GM04503 (cell line): ENCODE measurements around the gene MTF2.

Source experiments
- DNase-seq: peaks from one replicate; pipeline ENCODE4 v3.0.0-alpha.2; 2012; ENCODE audit warnings: low read depth

The MTF2 gene

DNA sequence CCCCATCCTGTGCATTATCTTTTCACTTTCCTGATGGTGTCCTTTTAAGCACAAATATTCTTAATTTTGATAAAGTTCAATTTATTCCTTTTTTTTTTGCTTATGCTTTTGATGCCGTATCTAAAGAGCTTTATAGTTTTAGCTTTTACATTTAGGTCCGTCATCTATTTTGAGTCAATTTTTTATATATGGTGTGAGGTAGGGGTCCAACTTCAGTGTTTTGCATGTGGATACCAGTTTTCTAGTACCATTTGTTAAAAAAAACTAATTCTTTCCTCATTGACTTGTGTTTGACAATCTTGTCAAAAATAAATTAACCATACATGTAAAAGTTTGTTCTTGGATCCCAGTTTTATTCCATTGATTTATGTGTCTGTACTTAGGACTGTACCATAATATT, 4.9 kb downstream of the MTF2 start:
- DNase-seq = no peak

DNA sequence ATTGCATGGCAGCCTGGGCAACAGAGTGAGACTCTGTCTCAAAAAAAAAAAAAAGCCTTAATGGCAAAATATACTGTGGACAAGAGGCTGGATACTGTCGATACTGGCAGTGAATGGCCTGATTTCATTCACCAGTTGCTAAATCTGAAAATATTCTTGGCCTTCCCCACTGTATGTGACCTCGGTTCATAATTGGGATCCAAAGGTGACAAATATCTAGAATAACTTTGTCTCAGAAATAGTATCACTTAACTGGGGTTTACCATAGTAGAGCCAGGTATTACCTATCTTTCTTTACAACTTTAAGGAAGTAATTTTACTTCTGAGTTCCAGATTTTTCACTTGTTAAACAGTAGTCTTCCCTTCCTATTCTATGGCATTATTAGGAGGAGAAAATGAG, 8.4 kb downstream of the MTF2 start:
- DNase-seq = no peak

DNA sequence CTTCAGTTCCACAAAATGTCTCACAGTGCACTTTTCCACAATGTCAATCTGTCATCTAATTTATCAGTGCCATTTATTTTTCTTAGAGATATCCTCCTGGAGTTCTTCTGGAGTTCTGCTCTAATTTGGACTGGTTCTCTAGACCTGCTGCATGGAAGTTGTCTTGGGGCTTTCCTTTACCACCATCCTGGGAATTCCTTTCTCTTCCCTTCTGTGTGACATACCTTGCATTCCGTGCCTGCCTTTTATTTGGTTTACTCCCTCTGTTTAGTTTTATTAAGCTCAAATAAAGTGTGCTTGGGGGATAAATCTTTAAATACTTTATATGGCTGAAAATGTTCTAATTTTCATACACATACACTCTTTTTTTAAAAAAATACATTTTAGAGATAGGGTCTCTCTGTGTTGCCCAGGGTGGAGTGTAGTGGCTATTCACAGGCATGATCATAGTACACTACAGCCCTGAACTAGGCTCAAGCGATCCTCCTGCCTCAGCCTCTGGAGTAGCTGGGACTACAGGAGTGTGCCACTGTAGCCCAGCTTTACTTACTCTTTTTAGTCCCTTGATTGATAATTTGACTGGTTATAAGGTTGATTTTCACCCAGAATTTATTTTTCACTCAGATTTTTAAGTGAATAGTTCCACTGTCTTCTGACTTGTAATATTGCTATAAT, 14.4 kb downstream of the MTF2 start:
- no peak for DNase-seq

DNA sequence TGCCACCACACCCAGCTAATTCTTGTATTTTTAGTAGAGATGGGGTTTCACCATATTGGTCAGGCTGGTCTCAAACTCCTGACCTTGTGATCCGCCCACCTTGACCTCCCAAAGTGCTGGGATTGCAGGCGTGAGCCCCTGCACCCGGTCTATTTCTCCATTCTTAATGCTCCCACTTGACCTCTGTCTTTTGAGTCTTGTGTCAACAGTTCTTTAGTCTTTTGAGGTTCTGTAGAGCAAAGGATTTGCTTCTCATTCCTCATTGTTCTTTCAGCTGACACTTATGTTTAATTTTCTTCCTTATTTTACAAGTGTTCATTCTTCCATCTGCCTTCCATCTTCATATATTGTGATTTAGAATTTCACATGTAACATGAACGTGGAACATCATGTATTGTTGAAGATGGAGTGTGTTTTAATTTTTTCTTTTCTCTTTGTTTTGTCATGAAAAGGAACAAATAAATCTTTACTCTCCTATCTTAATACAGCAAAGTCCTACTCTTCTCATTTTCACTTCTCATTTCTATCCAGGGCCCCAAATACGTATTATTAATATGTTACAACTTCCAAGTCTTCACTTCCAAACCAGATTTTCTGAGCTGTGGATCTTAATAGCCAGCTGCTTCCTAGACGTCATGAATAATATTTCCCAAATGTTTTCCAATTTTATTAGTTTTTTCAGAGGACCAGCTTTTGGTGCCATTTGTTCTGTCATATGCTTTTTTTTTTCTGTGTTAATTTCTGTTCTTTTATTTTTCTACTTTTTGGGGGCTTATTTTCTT, 16.9 kb downstream of the MTF2 start:
- no peak for DNase-seq

DNA sequence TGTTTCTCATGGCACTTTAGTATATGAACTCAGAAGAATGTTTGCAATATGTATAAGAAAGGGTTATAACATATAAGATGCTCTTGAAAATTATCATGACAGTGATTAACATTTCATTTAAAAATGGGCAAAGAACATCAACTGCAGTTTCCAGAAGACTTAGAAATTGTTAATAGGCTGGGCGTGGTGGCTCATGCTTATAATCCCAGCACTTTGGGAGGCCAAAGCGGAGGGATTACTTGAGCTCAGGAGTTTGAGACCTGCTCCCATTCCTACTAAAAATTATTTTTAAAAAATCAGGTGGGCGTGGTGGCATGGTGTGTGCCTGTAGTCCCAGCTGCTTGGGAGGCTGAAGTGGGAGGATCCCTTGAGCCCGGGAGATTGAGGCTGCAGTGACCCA, 23.1 kb downstream of the MTF2 start:
- DNase-seq = no peak

DNA sequence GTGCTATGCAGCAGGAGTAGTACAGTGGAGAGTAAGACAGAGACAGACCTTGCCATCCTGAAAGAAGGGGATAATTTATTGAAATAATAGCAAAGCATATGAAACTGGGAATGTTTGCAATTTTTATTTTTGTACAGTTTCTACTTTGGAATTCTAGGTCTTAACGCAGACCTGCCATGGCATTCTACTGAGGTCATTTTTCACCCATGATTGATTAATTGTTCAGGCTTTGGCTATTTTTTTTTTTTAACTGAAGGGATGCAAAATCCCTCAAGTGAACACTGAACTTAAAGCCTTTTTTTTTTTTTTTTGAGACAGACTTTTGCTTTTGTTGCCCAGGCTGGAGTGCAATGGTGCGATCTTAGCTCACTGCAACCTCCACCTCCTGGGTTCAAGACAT, 27.1 kb downstream of the MTF2 start:
- no peak for DNase-seq

DNA sequence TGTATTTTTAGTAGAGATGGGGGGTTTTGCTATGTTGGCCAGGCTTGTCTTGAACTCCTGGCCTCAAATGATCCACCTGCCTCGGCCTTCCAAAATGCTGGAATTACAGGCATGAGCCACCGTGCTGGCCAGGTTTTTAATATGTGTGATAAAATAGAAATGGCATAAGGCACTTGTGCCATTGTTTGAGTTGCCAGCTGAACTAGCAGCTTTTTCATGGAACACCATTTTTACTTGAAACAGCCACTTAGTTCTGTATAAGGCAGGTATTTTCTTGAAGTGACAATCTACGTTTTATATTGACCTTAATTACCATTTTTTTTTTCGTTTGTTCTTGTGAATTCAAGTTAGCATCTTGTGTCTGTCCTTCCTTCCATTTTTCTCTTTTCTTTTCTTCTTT, 28.3 kb downstream of the MTF2 start:
- no peak for DNase-seq

DNA sequence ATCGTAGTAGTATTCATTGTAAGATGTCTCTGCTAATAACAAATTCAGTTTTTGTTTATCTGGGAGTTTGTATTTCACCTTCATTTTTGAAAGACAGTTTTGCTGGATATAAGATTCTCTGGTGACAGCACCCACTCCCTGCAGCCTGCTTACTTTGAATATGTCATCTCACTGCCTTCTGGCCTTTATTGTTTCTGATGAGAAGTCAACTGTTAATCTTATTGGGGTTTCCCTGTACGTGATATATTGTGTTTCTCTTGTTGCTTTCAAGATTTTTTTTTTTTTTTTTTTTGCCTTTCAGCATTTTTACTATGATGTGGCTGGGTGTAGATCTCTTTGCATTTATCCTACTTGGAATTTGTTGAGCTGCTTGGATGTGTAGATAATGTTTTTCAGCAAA, 29.3 kb downstream of the MTF2 start:
- no peak for DNase-seq

DNA sequence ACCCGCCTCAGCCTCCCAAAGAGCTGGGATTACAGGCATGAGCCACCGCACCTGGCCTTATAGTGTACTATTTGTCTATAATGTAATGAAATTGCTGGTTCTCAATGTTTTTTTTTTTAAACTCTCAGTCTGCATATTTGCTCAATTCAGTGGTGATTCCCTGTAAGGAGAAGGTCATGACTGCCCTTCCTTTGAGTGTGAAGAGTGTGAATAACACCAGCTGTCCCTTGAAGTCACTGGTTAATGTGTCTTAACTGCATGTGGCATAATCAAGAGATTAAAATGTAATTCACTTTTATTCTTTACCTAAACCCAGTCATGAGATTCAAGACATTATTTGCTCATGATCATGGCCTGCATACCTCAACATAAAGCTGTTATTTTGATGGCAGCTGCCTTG, 30.5 kb downstream of the MTF2 start:
- DNase-seq = no peak

DNA sequence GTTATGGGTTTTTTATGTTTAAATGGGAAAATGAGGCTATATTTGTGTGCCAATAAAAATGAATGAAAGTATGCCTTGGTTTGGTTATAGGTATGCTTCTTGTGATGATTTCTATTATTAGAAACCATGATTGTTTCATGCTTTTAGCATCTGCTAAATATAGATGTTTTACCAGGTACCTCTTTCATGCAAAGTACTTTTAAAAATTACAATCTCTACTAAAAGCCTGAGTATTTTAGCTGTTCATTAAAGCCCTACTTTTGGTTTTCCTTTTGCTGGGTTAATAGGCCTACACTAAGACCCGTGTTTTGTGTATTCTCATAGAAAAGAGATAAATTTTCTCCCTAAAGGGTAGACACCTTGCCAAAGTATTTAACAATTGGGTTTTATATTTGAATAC, 32.0 kb downstream of the MTF2 start:
- DNase-seq = no peak

DNA sequence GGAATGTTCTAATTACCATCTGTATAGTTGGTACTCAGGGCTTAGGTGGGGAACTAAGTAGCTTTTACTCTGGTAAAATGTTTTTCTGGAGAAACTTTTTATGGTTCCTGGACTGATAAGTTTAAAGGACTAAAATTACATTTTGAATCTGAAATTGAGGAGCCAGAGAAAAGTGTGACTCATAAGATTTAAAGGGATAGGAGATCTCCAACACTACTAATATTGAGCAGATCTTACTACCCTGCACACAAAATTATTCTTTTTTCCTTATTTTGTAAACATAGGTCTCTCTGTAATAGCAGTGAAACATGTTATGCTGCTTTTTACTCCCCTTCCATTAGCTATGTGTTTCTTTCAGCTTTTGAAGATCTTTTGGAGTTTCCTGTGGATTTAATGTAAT, 32.5 kb downstream of the MTF2 start:
- DNase-seq = no peak

DNA sequence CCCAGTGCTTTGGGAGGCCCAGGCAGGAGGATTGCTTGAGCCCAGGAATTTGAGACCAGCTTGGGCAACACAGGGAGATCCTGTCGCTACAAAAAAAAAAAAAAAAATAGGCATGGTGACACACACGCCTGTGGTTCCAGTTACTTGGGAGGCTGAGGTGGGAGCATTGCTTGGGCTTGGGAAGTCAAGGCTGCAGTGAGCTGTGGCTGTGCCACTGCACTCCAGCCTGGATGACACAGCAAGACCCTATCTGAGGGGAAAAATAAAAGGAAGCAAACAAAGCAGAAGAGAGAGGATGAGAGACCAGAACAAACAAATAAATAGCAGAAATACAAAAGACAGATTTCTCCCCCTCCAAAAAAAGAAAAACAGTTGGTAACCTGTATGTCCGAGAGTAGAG, 34.0 kb downstream of the MTF2 start:
- no peak for DNase-seq

DNA sequence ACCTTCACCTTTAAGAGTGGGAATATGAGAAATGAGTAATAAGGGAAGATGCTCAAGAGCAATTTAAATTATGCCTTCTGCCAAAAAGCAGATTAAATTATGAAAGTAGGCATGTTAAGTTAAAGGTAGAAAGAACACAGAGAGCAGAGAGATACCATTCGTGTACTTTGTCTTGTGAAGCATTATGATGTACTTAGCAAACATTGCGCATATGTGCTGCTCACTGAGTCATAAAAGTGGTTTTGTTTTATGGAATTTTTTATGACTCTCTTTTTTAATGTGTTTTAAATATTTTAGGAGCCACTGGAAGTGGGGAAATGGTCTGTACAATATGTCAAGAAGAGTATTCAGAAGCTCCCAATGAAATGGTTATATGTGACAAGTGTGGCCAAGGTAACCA, 35.3 kb downstream of the MTF2 start:
- DNase-seq = no peak

DNA sequence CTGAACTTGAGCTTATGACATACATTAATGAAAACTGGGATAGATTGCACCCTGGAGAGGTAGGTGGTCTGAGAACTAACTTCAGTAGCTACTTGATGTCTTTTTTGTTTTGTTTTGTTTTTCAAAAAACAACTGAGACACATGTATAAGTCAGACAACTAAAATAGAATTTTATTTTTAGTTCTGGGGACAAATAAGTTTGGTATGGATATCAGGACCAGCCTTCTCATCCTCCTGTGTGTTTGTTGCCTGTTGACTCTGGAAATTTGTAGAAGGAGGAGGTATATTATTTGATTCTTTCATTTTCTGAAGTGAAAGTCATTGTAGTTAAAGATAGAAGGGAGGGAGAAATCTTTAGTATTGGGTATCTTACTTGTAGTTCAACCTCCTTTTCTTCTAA, 41.5 kb downstream of the MTF2 start:
- no peak for DNase-seq

DNA sequence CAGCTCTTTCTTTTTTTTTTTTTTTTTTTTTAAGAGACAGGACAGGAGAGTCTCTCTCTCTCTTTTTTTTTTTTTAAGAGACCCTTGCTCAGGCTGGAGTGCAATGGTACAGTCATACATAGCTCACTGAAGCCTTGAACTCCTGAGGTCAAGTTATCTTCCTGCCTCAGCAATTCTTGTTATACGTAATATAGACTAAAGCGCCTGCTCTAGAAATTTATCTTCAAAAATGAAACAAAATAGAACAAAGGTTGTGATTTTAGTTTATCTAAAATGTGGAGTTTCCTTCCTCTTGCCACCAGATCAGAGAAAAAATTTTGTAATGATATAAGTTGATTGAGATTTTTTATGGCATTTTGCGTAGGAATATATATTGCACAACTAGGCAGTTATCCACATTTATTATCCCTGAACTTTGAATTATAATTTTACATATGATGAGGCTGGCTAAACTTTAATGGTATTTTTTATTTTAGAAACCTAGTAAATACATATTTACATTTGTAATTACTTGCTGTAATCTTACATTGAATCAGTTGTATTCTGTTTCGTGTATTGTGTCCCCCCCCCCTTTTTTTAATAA, 44.2 kb downstream of the MTF2 start:
- DNase-seq = no peak

DNA sequence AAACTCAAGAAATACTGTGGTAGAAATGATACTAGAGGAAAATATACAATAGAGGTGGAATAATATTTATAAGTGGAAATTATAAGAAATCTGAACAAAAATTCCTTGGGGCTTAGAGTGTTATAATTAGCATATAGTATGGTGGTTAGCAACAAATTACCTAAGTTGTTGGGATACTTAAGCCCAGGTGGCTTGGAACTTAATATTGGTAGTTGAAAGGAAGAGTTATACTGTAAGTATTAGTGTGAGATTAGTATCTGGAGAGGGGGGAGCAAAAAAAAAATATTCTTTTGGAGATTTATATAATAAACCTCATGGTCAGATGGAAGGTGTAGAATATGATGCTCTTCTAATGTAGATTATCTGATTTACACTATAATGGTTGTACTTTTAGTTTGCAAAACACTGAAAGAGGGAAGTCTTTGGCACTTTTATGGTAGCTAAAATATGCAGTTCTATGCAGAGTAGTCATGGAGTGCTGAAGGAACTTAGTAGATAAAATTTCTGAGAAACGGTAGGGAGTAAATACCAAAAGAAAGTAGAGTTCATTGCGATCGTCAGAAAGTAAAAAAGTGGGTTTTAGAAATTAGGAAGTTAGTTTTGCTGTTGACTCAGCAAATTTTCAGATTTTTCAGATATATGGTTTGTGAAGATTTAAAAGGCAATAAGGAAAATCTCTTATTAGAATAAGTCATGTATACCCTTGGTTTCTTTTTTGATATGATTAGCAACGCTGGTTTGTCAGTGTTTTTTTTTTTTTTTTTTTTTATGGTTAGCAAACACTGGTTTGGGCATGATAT, 45.7 kb downstream of the MTF2 start:
- DNase-seq = no peak

DNA sequence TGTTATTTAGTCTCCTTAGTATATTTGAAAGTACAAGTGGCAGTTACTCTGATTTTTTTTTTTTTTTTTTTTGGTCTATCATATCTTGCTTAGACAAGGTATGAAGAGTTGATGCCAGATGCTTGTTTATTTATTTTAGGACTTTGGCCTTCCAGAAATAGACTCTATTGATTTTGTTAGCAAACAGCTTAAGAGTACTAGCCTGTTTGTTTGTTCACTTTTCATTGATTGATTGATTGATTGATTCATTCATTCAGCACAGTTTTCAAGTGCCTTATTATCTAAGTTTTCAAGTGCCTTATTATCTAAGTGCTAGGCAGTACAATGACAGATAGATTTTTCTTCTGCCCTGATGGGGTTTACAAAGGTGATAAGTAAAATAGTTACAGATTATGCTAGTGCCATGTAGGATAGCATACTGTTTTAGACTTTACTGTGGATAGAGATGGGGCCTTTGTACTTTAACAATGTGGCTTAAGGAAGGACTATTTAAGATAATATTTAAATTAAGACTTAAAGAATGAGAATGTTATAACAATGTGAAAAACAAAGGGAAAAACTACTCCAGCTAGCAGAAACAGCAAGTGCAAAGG, 50.5 kb downstream of the MTF2 start:
- no peak for DNase-seq

DNA sequence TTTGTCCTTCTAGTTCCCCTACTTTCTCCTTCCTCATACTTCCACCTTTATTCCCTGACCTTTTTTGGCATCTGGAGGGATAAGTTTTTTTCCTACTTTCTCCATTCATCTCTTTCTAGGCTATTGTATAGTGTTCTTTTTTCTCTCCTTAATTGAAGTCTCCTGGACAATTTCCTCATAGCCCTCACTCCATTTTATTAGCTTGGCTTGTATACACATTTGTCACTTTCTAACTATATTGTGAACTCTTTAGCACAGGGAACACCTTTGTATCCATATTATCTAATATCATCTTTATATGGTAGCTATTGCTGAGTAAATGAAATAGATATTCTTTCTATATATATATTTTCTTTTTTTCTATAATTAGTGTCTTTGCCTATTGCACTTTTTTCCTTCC, 53.6 kb downstream of the MTF2 start:
- DNase-seq = no peak

DNA sequence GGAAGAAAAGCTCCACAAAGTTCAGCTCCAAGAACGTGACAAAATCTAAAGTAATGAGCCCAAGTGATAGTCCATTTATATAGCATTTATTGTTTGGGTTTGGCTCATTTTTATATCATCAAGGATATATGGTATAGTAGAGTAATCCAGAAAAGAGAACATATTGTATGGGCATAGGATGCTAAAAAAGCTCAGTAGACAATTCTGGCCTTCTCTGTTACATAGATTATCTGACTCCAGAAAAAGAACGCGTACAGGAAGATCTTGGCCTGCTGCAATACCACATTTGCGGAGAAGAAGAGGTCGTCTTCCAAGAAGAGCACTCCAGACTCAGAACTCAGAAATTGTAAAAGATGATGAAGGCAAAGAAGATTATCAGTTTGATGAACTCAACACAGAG, 57.4 kb downstream of the MTF2 start:
- DNase-seq = no peak

DNA sequence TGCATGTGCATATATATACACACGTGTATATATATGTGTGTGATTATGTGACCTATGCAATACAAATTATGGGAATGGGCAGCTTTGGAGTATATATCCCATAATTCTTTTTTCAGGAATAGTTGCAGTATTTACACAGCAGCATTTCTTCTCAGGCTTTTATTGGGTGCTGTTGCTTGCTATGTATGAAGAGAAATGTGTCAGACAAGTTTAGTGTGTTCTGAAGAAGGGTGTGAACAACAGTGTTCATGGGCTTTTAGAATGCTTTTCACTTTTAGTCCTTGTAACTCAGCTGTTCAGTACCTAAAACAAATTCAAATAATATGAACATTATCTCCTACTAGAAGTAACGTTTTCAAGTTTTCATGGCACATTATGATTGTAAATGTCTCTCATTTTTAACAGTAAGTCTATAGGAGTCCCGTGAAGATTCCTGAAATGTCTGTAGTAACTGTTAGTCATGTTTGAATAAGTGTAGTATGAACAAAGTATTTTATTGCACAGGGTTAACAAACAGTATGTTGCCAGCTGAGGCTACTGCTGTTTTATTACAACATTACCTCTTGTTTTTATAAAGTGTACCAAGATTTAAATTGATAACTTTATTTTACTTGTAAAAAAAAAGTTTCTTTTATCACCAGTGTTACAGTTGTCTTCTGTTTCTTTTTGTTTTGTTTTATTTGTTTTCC, 58.7 kb downstream of the MTF2 start:
- DNase-seq = no peak

DNA sequence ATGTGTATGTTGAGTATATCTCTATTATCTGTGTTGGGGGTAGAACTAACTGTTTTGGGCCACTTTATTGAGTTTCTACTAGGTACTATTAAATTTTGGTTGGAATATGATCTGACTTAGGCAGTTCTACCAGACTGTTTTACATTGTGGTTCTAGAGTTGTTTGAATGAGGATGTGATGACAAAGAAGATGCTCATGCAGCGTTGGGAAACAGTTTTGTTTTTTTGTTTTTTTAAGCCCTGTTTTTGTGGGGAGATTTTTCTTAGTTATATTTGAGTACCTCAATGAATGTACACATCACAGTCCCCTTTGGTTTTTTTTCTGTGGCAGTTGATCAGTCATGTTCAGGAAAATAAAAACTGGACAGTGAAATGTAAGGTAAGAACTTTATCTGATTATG, 61.0 kb downstream of the MTF2 start:
- no peak for DNase-seq

DNA sequence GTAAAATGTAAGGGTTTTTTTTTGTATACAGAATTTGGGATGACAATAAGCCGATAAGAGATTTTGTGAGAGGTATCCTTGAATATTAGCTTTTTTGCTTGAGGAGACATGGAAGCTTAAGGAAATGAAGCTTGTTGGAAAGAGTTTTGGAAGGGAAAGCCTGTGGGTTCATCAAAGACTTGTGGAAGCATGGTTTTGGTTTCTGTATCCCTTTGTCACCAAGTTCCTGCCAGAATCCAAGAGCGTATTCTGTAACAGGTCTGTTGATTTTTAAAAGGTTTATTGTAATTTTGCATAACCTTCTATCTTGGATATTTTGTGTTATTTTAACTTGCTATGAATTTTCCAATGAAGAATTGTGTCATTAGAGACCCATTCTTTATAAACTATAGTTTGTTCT, 63.1 kb downstream of the MTF2 start:
- DNase-seq = no peak
